WERI-Rb-1 (cell line): Measurements from ENCODE around the gene ME1.
"Not testable (repeated sequence)": the region's sequence is repeated elsewhere in the genome, so short reads cannot be mapped to it uniquely, and the experiment has no call there.

Source experiments
- DNase-seq: peaks from one replicate; pipeline ENCODE4 v3.0.0-alpha.2; 2020
- H3K27ac ChIP-seq: fragments of 250-450 bp; sonication (Bioruptor Pico); 2 replicates; pipeline ENCODE4 v1.5.1; 2020; ENCODE audit warnings: mild to moderate bottlenecking, moderate library complexity
- H3K27me3 ChIP-seq: fragments of 250-450 bp; sonication (Bioruptor Pico); 2 replicates; pipeline ENCODE4 v1.5.1; 2021; ENCODE audit warnings: mild to moderate bottlenecking, low read depth, moderate library complexity; ENCODE audit not compliant: insufficient read depth, severe bottlenecking
- H3K36me3 ChIP-seq: fragments of 250-450 bp; sonication (Bioruptor Pico); 2 replicates; pipeline ENCODE4 v1.5.1; 2020; ENCODE audit warnings: mild to moderate bottlenecking, moderate library complexity
- H3K4me3 ChIP-seq: 2 replicates; pipeline ENCODE4 v1.5.1; 2011; ENCODE audit warnings: low read depth, mild to moderate bottlenecking, control low read depth, low read length
- H3K9me3 ChIP-seq: fragments of 250-450 bp; sonication (Bioruptor Pico); 2 replicates; pipeline ENCODE4 v1.5.1; 2021; ENCODE audit warnings: mild to moderate bottlenecking, moderate library complexity; ENCODE audit not compliant: severe bottlenecking
- CTCF ChIP-seq: IDR thresholded peaks from 2 replicates; pipeline ENCODE4 v1.5.1; 2011; ENCODE audit warnings: low read depth, mild to moderate bottlenecking, control low read depth, inconsistent platforms, low read length

Gene ME1

DNA sequence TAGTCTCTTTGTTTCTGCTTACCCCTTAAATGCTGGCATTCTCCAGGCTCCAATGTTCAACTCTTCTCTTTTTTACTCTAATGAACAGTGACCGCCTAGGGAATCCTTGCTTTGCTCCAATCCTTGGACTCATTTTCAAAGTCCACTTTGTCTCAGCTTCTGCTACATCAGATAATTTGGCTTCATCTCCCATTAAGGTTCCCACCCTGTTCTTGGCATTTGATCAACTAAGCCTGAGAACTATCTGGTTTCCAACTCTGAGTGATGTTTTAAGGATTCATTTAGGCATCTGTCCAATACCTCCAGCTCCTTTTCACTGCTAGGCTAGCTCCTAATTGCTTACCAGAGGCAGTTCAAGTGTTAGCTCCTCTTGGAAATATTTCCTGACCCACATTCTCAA lies 64.9 kb downstream of the ME1 start:
- Histone ChIP-seq H3K4me3 (no peak overlapping the region), H3K27me3 (no peaks in the 10 kb centered on the region), H3K36me3 (no peaks in the 10 kb centered on the region), H3K9me3 (no peaks in the 10 kb centered on the region), H3K27ac (no peak overlapping the region)
- no peak for TF ChIP-seq CTCF
- DNase-seq, result no peak

- not testable (repeated sequence) for H3K36me3 ChIP-seq, H3K4me3 ChIP-seq, H3K9me3 ChIP-seq, H3K27ac ChIP-seq, DNase-seq, H3K27me3 ChIP-seq
These were observed 68.5 kb downstream of the ME1 start for GRCh38 chr6:83362349-83362748.

GRCh38 chr6:83359638-83360037 lies 71.2 kb downstream of the ME1 start:
- Histone ChIP-seq H3K4me3 (no peak overlapping the region), H3K27ac (no peak overlapping the region), H3K27me3 (no peaks in the 10 kb centered on the region), H3K9me3 (no peaks in the 10 kb centered on the region), H3K36me3 (no peaks in the 10 kb centered on the region)
- no peak for DNase-seq
- TF ChIP-seq CTCF, result no peak

- Histone ChIP-seq H3K4me3 (no peak overlapping the region), H3K27ac (no peak overlapping the region), H3K36me3 (no peaks in the 10 kb centered on the region), H3K27me3 (no peaks in the 10 kb centered on the region), H3K9me3 (no peaks in the 10 kb centered on the region)
- DNase-seq, result no peak
- no peak for TF ChIP-seq CTCF
These were observed 76.1 kb downstream of the ME1 start for GRCh38 chr6:83354747-83355146.

DNA sequence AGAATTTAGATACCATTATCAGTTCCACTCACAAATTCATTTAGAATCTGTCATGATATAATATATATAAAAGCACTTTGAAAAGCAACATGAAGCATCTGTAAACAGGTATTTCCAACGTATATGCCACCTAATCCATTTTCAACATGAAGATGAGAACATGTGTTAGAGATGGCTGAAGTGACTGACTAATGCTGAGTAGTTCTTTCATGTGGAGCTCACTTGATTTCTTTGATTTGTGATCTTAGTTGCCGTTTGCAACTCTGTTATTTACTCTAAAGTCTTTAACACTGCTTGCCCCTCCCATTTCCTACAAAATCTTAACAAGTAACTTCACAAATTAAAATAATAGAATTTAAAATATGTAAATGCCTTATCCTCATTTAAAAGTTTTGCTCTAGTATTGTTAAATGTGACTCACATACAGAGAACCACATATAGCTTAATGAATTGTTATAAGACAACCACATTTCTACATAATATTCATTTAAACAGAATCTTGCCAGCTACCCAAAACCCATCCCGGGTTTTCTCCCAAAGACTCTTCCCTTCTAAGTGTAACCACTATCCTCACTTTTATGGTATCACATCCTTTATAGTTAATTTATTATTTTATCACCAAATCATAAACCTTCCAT lies 78.3 kb downstream of the ME1 start:
- H3K4me3 ChIP-seq, result no peak overlapping the region
- H3K36me3 ChIP-seq, result no peaks in the 10 kb centered on the region
- H3K27me3 ChIP-seq, result no peaks in the 10 kb centered on the region
- no peak overlapping the region for H3K27ac ChIP-seq
- DNase-seq, result no peak
- no peak for TF ChIP-seq CTCF
- no peaks in the 10 kb centered on the region for H3K9me3 ChIP-seq

- Histone ChIP-seq H3K4me3 (no peak overlapping the region), H3K9me3 (no peaks in the 10 kb centered on the region), H3K27ac (no peak overlapping the region), H3K36me3 (no peaks in the 10 kb centered on the region), H3K27me3 (no peaks in the 10 kb centered on the region)
- no peak for DNase-seq
- TF ChIP-seq CTCF, result no peak
These were observed 87.7 kb downstream of the ME1 start for GRCh38 chr6:83343121-83343520.
